K562 (cell line): Measurements from ENCODE around the gene INCENP. TPM values are rescaled to one million over a fixed set of nuclear protein-coding genes. Genes with fewer than 3 reads are reported as not detected.

Experiments used
- ATAC-seq: fragments of 200-7000 bp; cut with Tn5 transposase; 3 replicates; pipeline ENCODE4 v1.9.1; 2020; ENCODE audit warnings: moderate library complexity
- BruUV-seq: library from RNA; stranded (reverse); fragments of 400-500 nt; replicated peaks from 2 replicates; lab custom pipeline; 2021; lab: Mats Ljungman, UMichigan
- CTCF ChIA-PET: fragments of 300-600 bp; formaldehyde crosslinking; extraction: SDS; loops from one replicate; lab custom pipeline; 2021; ENCODE audit warnings: low intra/inter-chr PET ratio; lab: Yijun Ruan, JAX
- POLR2A ChIA-PET: fragments of 300-600, 350-650 bp; sonication (Branson Sonifier 250); formaldehyde crosslinking; extraction: SDS; loops from one replicate; lab custom pipeline; 2021; ENCODE audit warnings: antibody characterized with exemption, inconsistent platforms; lab: Yijun Ruan, JAX
- DNase-seq, 4 experiments: peaks; one replicate each; pipeline versions ENCODE4 v3.0.0 to v3.0.0-alpha.2; 2011 to 2018; ENCODE audit warnings: low spot score in 3 of 4, mixed read lengths in 3 of 4; ENCODE audit errors: extremely low read depth in 1 of 4
- FAIRE-seq: peaks from 2 replicates; lab custom pipeline; 2011; peaks lifted over from hg19 to GRCh38; lab: Jason Lieb, UNC
- H2AFZ ChIP-seq: 2 replicates; pipeline ENCODE4 v1.6.0; 2011; ENCODE audit warnings: low read depth, low read length, control low read depth, inconsistent platforms
- H3K27ac ChIP-seq: fragments of 200-600 bp; 3 replicates; pipeline ENCODE4 v1.8.0; 2011; ENCODE audit warnings: low read depth, mild to moderate bottlenecking, control low read depth, inconsistent platforms, low read length, moderate library complexity, mixed read lengths; ENCODE audit errors: extremely low read depth
- H3K27me3 ChIP-seq, 2 experiments: fragments of 300-600 bp in 1 of 2; 2 replicates in 1 of 2; 3 replicates in 1 of 2; pipeline versions ENCODE4 v1.6.0 to v1.8.0; 2011; ENCODE audit warnings: inconsistent platforms in 2 of 2, low read length in 2 of 2, mild to moderate bottlenecking in 1 of 2, mixed read lengths in 1 of 2, moderate library complexity in 1 of 2; ENCODE audit not compliant: control insufficient read depth in 2 of 2, insufficient read depth in 2 of 2
- H3K36me3 ChIP-seq: fragments of 300-600 bp; 3 replicates; pipeline ENCODE4 v1.8.0; 2011; ENCODE audit warnings: mild to moderate bottlenecking, low read length, inconsistent platforms; ENCODE audit not compliant: control insufficient read depth, insufficient read depth
- H3K4me1 ChIP-seq, 2 experiments: fragments of 200-600 bp in 1 of 2; replicated peaks in 1 of 2; 2 replicates in 1 of 2; 3 replicates in 1 of 2; pipeline versions ENCODE4 v1.5.1 to v1.8.0; 2011; ENCODE audit warnings: inconsistent platforms in 2 of 2, low read length in 2 of 2, mild to moderate bottlenecking in 1 of 2, mixed read lengths in 1 of 2, moderate library complexity in 1 of 2; ENCODE audit not compliant: control insufficient read depth in 2 of 2, insufficient read depth in 2 of 2
- H3K4me2 ChIP-seq: 2 replicates; pipeline ENCODE4 v1.6.1; 2011; ENCODE audit warnings: low read length, control low read depth, inconsistent platforms, mixed read lengths; ENCODE audit not compliant: insufficient read depth
- H3K4me3 ChIP-seq: fragments of 200-600 bp; sonication (generic), shearing (Covaris generic); 2 replicates; pipeline ENCODE4 v1.5.1; 2016; ENCODE audit warnings: control low read depth, inconsistent platforms
- H3K79me2 ChIP-seq: fragments of 200-600 bp; 3 replicates; pipeline ENCODE4 v1.8.0; 2011; ENCODE audit warnings: low read length, inconsistent platforms; ENCODE audit not compliant: control insufficient read depth, insufficient read depth
- H3K9ac ChIP-seq, 2 experiments: 2 replicates each; pipeline versions ENCODE4 v1.6.0 to v1.6.1; 2011; ENCODE audit warnings: low read depth in 2 of 2, low read length in 2 of 2, control low read depth in 1 of 2, inconsistent platforms in 1 of 2, mild to moderate bottlenecking in 1 of 2, mixed read lengths in 1 of 2; ENCODE audit not compliant: insufficient read depth in 1 of 2
- H3K9me1 ChIP-seq: one replicate; pipeline ENCODE4 v1.6.0; 2011; ENCODE audit warnings: inconsistent platforms, mild to moderate bottlenecking, low read length, moderate library complexity; ENCODE audit not compliant: control insufficient read depth, insufficient read depth
- H3K9me3 ChIP-seq: replicated peaks from 2 replicates; pipeline ENCODE4 v1.5.1; 2011; ENCODE audit warnings: low read depth, low read length, inconsistent platforms; ENCODE audit not compliant: control insufficient read depth, insufficient read depth
- H4K20me1 ChIP-seq: replicated peaks from 2 replicates; pipeline ENCODE4 v1.6.1; 2011; ENCODE audit warnings: low read length, inconsistent platforms, mixed read lengths; ENCODE audit not compliant: control insufficient read depth, insufficient read depth
- ADNP ChIP-seq: fragments of 200-800 bp; sonication (Bioruptor generic); IDR thresholded peaks from 2 replicates; pipeline ENCODE4 v1.6.1; 2016; ENCODE audit warnings: missing genetic modification characterization, missing compliant biosample characterization
- ATF1 ChIP-seq, 2 experiments: fragments of 450-650 bp in 1 of 2; IDR thresholded peaks; 2 replicates each; pipeline ENCODE4 v1.6.1; 2016; ENCODE audit warnings: missing compliant biosample characterization in 1 of 2, missing genetic modification characterization in 1 of 2
- ATF7 ChIP-seq: fragments of 450-650 bp; IDR thresholded peaks from 2 replicates; pipeline ENCODE4 v1.7.1; 2014; ENCODE audit warnings: mild to moderate bottlenecking, moderate library complexity
- EHMT2 ChIP-seq: fragments of 450-650 bp; IDR thresholded peaks from 2 replicates; pipeline ENCODE4 v1.6.1; 2018; ENCODE audit warnings: antibody characterized with exemption
- PKNOX1 ChIP-seq: fragments of 450-650 bp; IDR thresholded peaks from 2 replicates; pipeline ENCODE4 v1.6.1; 2016
- SMAD3 ChIP-seq: fragments of 450-650 bp; formaldehyde crosslinking; conservative IDR thresholded peaks from 2 replicates; pipeline ENCODE4 v1.4.0; 2020; ENCODE audit warnings: mild to moderate bottlenecking
- SRSF1 ChIP-seq: fragments of 200-400 bp; formaldehyde crosslinking; IDR thresholded peaks from 2 replicates; pipeline ENCODE4 v1.6.1; 2017; ENCODE audit warnings: mild to moderate bottlenecking, low read depth, low read length, moderate library complexity
- TEAD4 ChIP-seq, 2 experiments: sonication (generic) in 1 of 2; formaldehyde crosslinking in 1 of 2; IDR thresholded peaks; 2 replicates each; pipeline versions ENCODE4 v1.6.1 to v1.8.0; 2012 to 2022; ENCODE audit warnings: borderline replicate concordance in 1 of 2, inconsistent platforms in 1 of 2, low read length in 1 of 2, mild to moderate bottlenecking in 1 of 2, missing genetic modification reagents in 1 of 2
- ZNF583 ChIP-seq: fragments of 250-450 bp; sonication (Bioruptor Pico); IDR thresholded peaks from 2 replicates; pipeline ENCODE4 v1.4.0; 2020
- ZNF76 ChIP-seq: fragments of 250-450 bp; sonication (Bioruptor Pico); IDR thresholded peaks from 2 replicates; pipeline ENCODE4 v1.4.0; 2020; ENCODE audit warnings: mild to moderate bottlenecking, moderate library complexity, borderline replicate concordance
- WGBS: fragments of 100-300 bp; shearing (Covaris generic); methylation state at CpG from one replicate; pipeline ENCODE4 v1.1.6; 2016; ENCODE audit warnings: low coverage, mixed read lengths; ENCODE audit not compliant: insufficient coverage; ENCODE audit errors: missing lambda C conversion rate; 5-methylcytosine and 5-hydroxymethylcytosine counted together
- in situ Hi-C: fragments of 300-500 bp; cut with MboI; formaldehyde crosslinking; loops from 4 replicates; pipeline ENCODE4 v1.15.0; 2018; ENCODE audit warnings: inconsistent platforms, mixed read lengths
- intact Hi-C: fragments of 100-400 bp; cut with micrococcal nuclease; formaldehyde crosslinking; loops from 2 replicates; pipeline ENCODE4 v1.14.2; 2022
- polyA plus RNA-seq, 8 experiments: library from polyadenylated mRNA; depleted of rRNA in 4 of 8; stranded (reverse) in 5 of 8; unstranded in 3 of 8; fragments of >200 nt; fragmentation: Nextera tagmentation in 2 of 8; fragmentation: Illumina TruSeq in 1 of 8; extraction: Ambion mirVana in 2 of 8; extraction: Trizol in 1 of 8; gene quantifications; 2 replicates each; pipeline versions ENCODE4 v1.2.1 to v1.2.3, GENCODE V29; 2011 to 2014; ENCODE audit warnings: inconsistent platforms in 1 of 8, missing spikeins in 1 of 8
- total RNA-seq, 7 experiments: library from RNA; depleted of rRNA in 6 of 7; stranded (reverse); fragments of >200 nt in 6 of 7; fragmentation: Illumina TruSeq in 2 of 7; extraction: Trizol in 2 of 7; gene quantifications; 2 replicates each; pipeline versions ENCODE4 v1.2.1 to v1.2.3, GENCODE V29; 2011 to 2021; ENCODE audit warnings: low replicate concordance in 1 of 7

Gene INCENP
- total and polyA plus RNA-seq, 9 of the 15 experiments (the other 6 are each of a cell fraction or from before 2014, with no cell fraction given) = 1.1 to 97.9 (median 28.2) TPM

DNA sequence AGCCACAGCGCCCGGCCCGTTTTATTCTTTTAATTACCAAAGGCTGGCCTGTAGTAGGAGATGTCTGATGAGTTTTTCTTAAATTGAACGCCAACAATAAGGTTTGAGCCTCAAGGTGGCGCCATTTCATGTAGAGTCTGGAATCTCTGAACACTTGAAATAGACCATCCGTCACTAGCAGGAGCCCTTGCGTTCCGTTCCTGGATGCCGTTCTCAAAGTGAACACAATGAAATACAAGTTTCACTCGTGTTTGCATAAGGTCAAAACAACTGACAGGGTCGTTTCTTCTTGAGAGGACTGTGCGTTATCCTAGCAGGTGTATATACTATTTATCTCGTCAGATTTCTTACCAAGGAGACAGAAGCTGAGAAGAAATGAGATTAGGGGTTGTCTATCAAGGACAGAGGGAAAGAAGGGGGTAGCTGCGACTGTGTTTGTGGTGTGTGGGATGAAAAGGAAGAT lies 47.5 kb downstream of the INCENP start (continued):
- 0 out of 2 replicates have a peak, but pooled peaks have one; percentile 16 for TF ChIP-seq ATF7
- TF ChIP-seq EHMT2 = peak; percentile 44; the same call in 1 of the 2 replicates
- no peak for TF ChIP-seq SMAD3
- no peak for TF ChIP-seq ADNP
- 0 out of 2 replicates have a peak, but pooled peaks have one; percentile 17 for TF ChIP-seq TEAD4 (IDR thresholded peaks at IDR 0.05; ENCODE audit: low read length)
- no peak for TF ChIP-seq TEAD4 (CRISPR knock-in tag; IDR thresholded peaks at IDR 0.05; ENCODE audit: borderline replicate concordance)
- TF ChIP-seq ZNF583 (CRISPR knock-in tag) = no peak
- no peak for TF ChIP-seq ZNF76 (CRISPR knock-in tag)
- TF ChIP-seq ATF1 (CRISPR knock-in tag; IDR thresholded peaks at IDR 0.05) = no peak
- peak; percentile 26; the same call in 1 of the 2 replicates for TF ChIP-seq ATF1 (tag; IDR thresholded peaks at IDR 0.05)

- intact Hi-C loops (no loop called here), in situ Hi-C loops (no loop called here)
- BruUV-seq = no TSS peak
- H3K4me1 ChIP-seq = peaks cover 0 to 6% of the 10 kb centered on the region in 2 experiments; a peak in 3 of 5 replicates
- CTCF ChIA-PET = interaction anchor here (1.7 kb wide), 1 partner anchor 139 kb away, joined by 8 read pairs; no protein-coding TSS in a partner anchor
- ATAC-seq = no peak
- H3K27ac ChIP-seq = no peak overlapping the region
- H3K4me3 ChIP-seq = no peak overlapping the region
- H3K79me2 ChIP-seq = no peaks in the 10 kb centered on the region
- no peaks in the 10 kb centered on the region for H3K9me3 ChIP-seq
- H4K20me1 ChIP-seq = no peaks in the 10 kb centered on the region
- WGBS = under 1% methylated on average over 7 of the region's 7 CpGs
- TF ChIP-seq PKNOX1 (peak; percentile 58; the same call in 1 of the 2 replicates), SRSF1 (no peak)
- TF ChIP-seq, all 486 proteins: peak for 1
- H3K27me3 ChIP-seq = peaks cover 8 to 37% of the 10 kb centered on the region in 2 experiments; a peak in 4 of 5 replicates
- FAIRE-seq = no peak
- H3K36me3 ChIP-seq = no peaks in the 10 kb centered on the region
- H3K4me2 ChIP-seq = no peak overlapping the region
- H3K9ac ChIP-seq = no peak overlapping the region
- POLR2A ChIA-PET = interaction anchor here (1.1 kb wide), 1 partner anchor 45 kb away, joined by 3 read pairs; no protein-coding TSS in a partner anchor
- H3K9me1 ChIP-seq = no peaks in the 10 kb centered on the region
- DNase-seq = no peak
- no peak overlapping the region for H2AFZ ChIP-seq
These were observed 48.5 kb downstream of the INCENP start for GRCh38 chr11:62172294-62172693.
